PC-9 (cell line): ENCODE data around the gene SLC8A1. TPM values are rescaled to one million over a fixed set of nuclear protein-coding genes. Genes with fewer than 3 reads are reported as not detected.
A peak's percentile ranks its signal among the peaks of the same experiment; 100 is the strongest.

ENCODE experiments used
- BruUV-seq: library from RNA; stranded (reverse); fragments of 400-500 nt; replicated peaks from 2 replicates; lab custom pipeline; 2021; lab: Mats Ljungman, UMichigan
- CTCF ChIA-PET: fragments of 300-600 bp; sonication (Branson Sonifier 250); formaldehyde crosslinking; loops from one replicate; lab custom pipeline; 2022; ENCODE audit warnings: antibody characterized with exemption; lab: Charles Lee
- POLR2A ChIA-PET: fragments of 300-600 bp; sonication (Branson Sonifier 250); formaldehyde crosslinking; loops from one replicate; lab custom pipeline; 2022; ENCODE audit warnings: antibody characterized with exemption; ENCODE audit not compliant: unreplicated experiment; lab: Charles Lee
- DNase-seq, 2 experiments: peaks; one replicate each; pipeline versions ENCODE4 v3.0.0 to v3.0.0-alpha.2; 2015 to 2022; ENCODE audit warnings: mixed read lengths in 1 of 2
- H2AFZ ChIP-seq: fragments of 200-600 bp; sonication (generic); 2 replicates; pipeline ENCODE4 v1.8.1; 2017; ENCODE audit warnings: antibody characterized with exemption
- H3F3A ChIP-seq: fragments of 200-600 bp; sonication (generic); 2 replicates; pipeline ENCODE4 v1.8.1; 2017; ENCODE audit warnings: antibody characterized with exemption, mild to moderate bottlenecking, low read depth; ENCODE audit not compliant: insufficient read depth
- H3K27ac ChIP-seq: fragments of 200-600 bp; sonication (generic); 2 replicates; pipeline ENCODE4 v1.6.1; 2016; ENCODE audit warnings: mixed run types
- H3K27me3 ChIP-seq: fragments of 200-600 bp; sonication (generic); 2 replicates; pipeline ENCODE4 v1.6.1; 2016; ENCODE audit warnings: low read depth, mixed run types; ENCODE audit not compliant: insufficient read depth
- H3K36me3 ChIP-seq: fragments of 200-600 bp; sonication (generic); 2 replicates; pipeline ENCODE4 v1.6.1; 2016; ENCODE audit warnings: low read depth, mixed run types
- H3K4me1 ChIP-seq: fragments of 200-600 bp; sonication (generic); replicated peaks from 2 replicates; pipeline ENCODE4 v1.6.1; 2016; ENCODE audit warnings: mixed run types; ENCODE audit not compliant: insufficient read depth
- H3K4me2 ChIP-seq: fragments of 200-600 bp; sonication (generic); 2 replicates; pipeline ENCODE4 v1.6.1; 2017; ENCODE audit warnings: mixed run types
- H3K4me3 ChIP-seq: fragments of 200-600 bp; sonication (generic); 2 replicates; pipeline ENCODE4 v1.6.1; 2016; ENCODE audit warnings: mixed run types
- H3K79me2 ChIP-seq: fragments of 200-600 bp; sonication (generic); 2 replicates; pipeline ENCODE4 v1.6.1; 2017; ENCODE audit warnings: low read depth, mixed run types
- H3K9me2 ChIP-seq: fragments of 200-600 bp; sonication (generic); 2 replicates; pipeline ENCODE4 v1.8.1; 2017; ENCODE audit warnings: mild to moderate bottlenecking; ENCODE audit not compliant: insufficient read depth
- H3K9me3 ChIP-seq: fragments of 200-600 bp; sonication (generic); 2 replicates; pipeline ENCODE4 v1.8.1; 2016; ENCODE audit warnings: low read depth; ENCODE audit not compliant: insufficient read depth
- H4K20me1 ChIP-seq: fragments of 200-600 bp; sonication (generic); 2 replicates; pipeline ENCODE4 v1.8.1; 2017; ENCODE audit not compliant: insufficient read depth
- CTCF ChIP-seq: fragments of 200-600 bp; sonication (generic); conservative IDR thresholded peaks from 2 replicates; pipeline ENCODE4 v1.6.1; 2017; ENCODE audit warnings: mixed run types, antibody characterized with exemption, mild to moderate bottlenecking, moderate library complexity
- EZH2 ChIP-seq: fragments of 200-600 bp; sonication (generic); IDR thresholded peaks from 2 replicates; pipeline ENCODE4 v1.8.0; 2017; ENCODE audit warnings: antibody characterized with exemption, low read depth
- intact Hi-C: fragments of 100-400 bp; cut with micrococcal nuclease; formaldehyde crosslinking; loops from one replicate; pipeline ENCODE4 v1.10.0; 2022; ENCODE audit not compliant: unreplicated experiment
- total RNA-seq: library from RNA; stranded (reverse); gene quantifications from 2 replicates; pipeline ENCODE4 v1.2.3, GENCODE V29; 2021

SLC8A1 gene
- total RNA-seq, 1 experiment from 2014 or later, result 13.5 TPM

DNA sequence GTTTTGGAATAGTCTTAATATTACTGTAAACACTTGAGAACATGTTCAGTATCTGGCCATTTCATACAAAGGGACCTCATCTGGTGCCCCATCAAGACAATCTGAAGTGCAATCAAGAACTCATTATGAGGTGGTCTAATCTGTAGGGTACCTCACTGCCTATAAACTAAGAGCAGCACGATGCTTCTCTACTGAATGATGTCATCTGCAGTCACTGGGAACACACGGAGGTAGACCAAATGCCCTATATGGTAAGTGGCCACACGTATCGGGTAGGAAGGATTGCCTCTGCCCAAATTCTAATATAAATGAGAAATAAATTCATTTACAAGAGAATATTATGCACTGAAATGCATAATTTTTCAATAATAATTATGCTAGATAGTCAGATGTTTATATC is 90.4 kb downstream of the SLC8A1 start:
- H2AFZ ChIP-seq, result no peak overlapping the region
- no peak overlapping the region for H3K4me2 ChIP-seq
- no TSS peak for BruUV-seq
- DNase-seq, result peak in 1 of 2 experiments; percentile 8
- no peak overlapping the region for H3K4me3 ChIP-seq
- H3K79me2 ChIP-seq, result no peaks in the 10 kb centered on the region
- H3K9me2 ChIP-seq, result no peaks in the 10 kb centered on the region
- H4K20me1 ChIP-seq, result no peaks in the 10 kb centered on the region
- ChIA-PET CTCF (no interaction called here), POLR2A (no interaction called here)
- H3K27me3 ChIP-seq, result no peaks in the 10 kb centered on the region
- intact Hi-C loops, result no loop called here
- H3K9me3 ChIP-seq, result no peaks in the 10 kb centered on the region
- TF ChIP-seq CTCF, result no peak
- H3K36me3 ChIP-seq, result no peaks in the 10 kb centered on the region
- H3F3A ChIP-seq, result no peaks in the 10 kb centered on the region
- H3K27ac ChIP-seq, result no peak overlapping the region
- no peaks in the 10 kb centered on the region for H3K4me1 ChIP-seq

GRCh38 chr2:40360652-40361051 is 91.2 kb downstream of the SLC8A1 start:
- Histone ChIP-seq H3K27ac (no peak overlapping the region), H4K20me1 (no peaks in the 10 kb centered on the region), H3K4me3 (no peak overlapping the region), H2AFZ (no peak overlapping the region), H3K4me2 (no peak overlapping the region), H3K4me1 (no peaks in the 10 kb centered on the region), H3K9me2 (no peaks in the 10 kb centered on the region), H3K9me3 (no peaks in the 10 kb centered on the region), H3K79me2 (no peaks in the 10 kb centered on the region), H3K27me3 (no peaks in the 10 kb centered on the region), H3K36me3 (no peaks in the 10 kb centered on the region), H3F3A (no peaks in the 10 kb centered on the region)
- ChIA-PET CTCF (interaction anchor here (0.6 kb wide), 1 partner anchor 1526 kb away, joined by 4 read pairs; no protein-coding TSS in a partner anchor), POLR2A (no interaction called here)
- BruUV-seq, result no TSS peak
- intact Hi-C loops, result no loop called here
- peak in 1 of 2 experiments; percentile 45 for DNase-seq
- TF ChIP-seq EZH2, result no peak
- TF ChIP-seq CTCF, result no peak

DNA sequence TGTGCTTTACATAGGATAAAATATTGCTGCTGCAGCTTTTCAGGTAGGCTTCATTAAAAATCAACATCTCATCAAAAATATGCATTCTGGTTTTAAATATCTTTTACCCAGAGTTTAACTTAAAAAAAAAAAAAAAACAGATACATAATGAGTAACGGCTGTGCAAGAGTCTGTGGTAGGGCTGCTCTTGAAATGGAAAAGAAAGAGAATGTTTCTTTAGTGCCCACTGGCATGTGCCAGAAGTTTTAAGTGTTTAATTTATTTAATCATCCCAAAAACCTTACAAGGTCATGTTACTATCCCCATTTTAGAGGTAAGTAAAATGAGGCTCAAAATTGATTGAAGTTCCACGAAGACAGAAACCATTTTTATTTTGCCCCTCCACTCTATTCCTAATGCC is 92.1 kb downstream of the SLC8A1 start:
- H3K9me3 ChIP-seq, result no peaks in the 10 kb centered on the region
- no peaks in the 10 kb centered on the region for H3K79me2 ChIP-seq
- no peak overlapping the region for H3K4me3 ChIP-seq
- no peak overlapping the region for H3K4me2 ChIP-seq
- H3K27ac ChIP-seq, result no peak overlapping the region
- H3K4me1 ChIP-seq, result no peaks in the 10 kb centered on the region
- TF ChIP-seq EZH2 (no peak), CTCF (no peak)
- H3K36me3 ChIP-seq, result no peaks in the 10 kb centered on the region
- intact Hi-C loops, result no loop called here
- H2AFZ ChIP-seq, result no peak overlapping the region
- no peaks in the 10 kb centered on the region for H4K20me1 ChIP-seq
- no TSS peak for BruUV-seq
- DNase-seq, result peak in 1 of 2 experiments; percentile 10
- no peaks in the 10 kb centered on the region for H3K9me2 ChIP-seq
- ChIA-PET POLR2A (no interaction called here), CTCF (interaction anchor here (0.6 kb wide), 1 partner anchor 1526 kb away, joined by 4 read pairs; no protein-coding TSS in a partner anchor)
- no peaks in the 10 kb centered on the region for H3K27me3 ChIP-seq
- no peaks in the 10 kb centered on the region for H3F3A ChIP-seq
